ENCODE results near the gene RXRA.
A peak's percentile ranks its signal among the peaks of the same experiment; 100 is the strongest.

RXRA gene

GRCh38 chr9:134380542-134381271 is 54.5 kb downstream of the RXRA start:
- DNase-seq (ENCODE audit: low read depth in 2 of 3, low spot score in 2 of 3): no peak

- DNase-seq (ENCODE audit: low read depth in 2 of 3, low spot score in 2 of 3): no peak
Measured at GRCh38 chr9:134381272-134381661, 55.0 kb downstream of the RXRA start.

GRCh38 chr9:134381671-134382516 is 55.6 kb downstream of the RXRA start:
- DNase-seq (ENCODE audit: low read depth in 2 of 3, low spot score in 2 of 3): no peak

- no peak for DNase-seq (ENCODE audit: low read depth in 2 of 3, low spot score in 2 of 3)
Measured at GRCh38 chr9:134382733-134383132, 56.5 kb downstream of the RXRA start.

GRCh38 chr9:134383148-134383547 is 56.9 kb downstream of the RXRA start:
- DNase-seq (ENCODE audit: low read depth in 2 of 3, low spot score in 2 of 3): no peak

GRCh38 chr9:134384811-134385479 is 58.7 kb downstream of the RXRA start:
- no peak for DNase-seq (ENCODE audit: low read depth in 2 of 3, low spot score in 2 of 3)

GRCh38 chr9:134385915-134386314 is 59.7 kb downstream of the RXRA start:
- DNase-seq (ENCODE audit: low read depth in 2 of 3, low spot score in 2 of 3): no peak

- DNase-seq (ENCODE audit: low read depth in 2 of 3, low spot score in 2 of 3): no peak
Measured at GRCh38 chr9:134386951-134387831, 60.9 kb downstream of the RXRA start.

- no peak for DNase-seq (ENCODE audit: low read depth in 2 of 3, low spot score in 2 of 3)
Measured at GRCh38 chr9:134388289-134388808, 62.1 kb downstream of the RXRA start.

- DNase-seq (ENCODE audit: low read depth in 2 of 3, low spot score in 2 of 3): no peak
Measured at GRCh38 chr9:134388976-134389375, 62.7 kb downstream of the RXRA start.

GRCh38 chr9:134389642-134390041 is 63.4 kb downstream of the RXRA start:
- DNase-seq (ENCODE audit: low read depth in 2 of 3, low spot score in 2 of 3): no peak

- DNase-seq (ENCODE audit: low read depth in 2 of 3, low spot score in 2 of 3): peak; percentile 57 to 77 (median 67)
Measured at GRCh38 chr9:134390537-134390936, 64.3 kb downstream of the RXRA start.

- peak in 1 of 3 experiments; percentile 63 for DNase-seq (ENCODE audit: low read depth in 2 of 3, low spot score in 2 of 3)
Measured at GRCh38 chr9:134390947-134391318, 64.7 kb downstream of the RXRA start.

GRCh38 chr9:134391319-134392231 is 65.3 kb downstream of the RXRA start:
- DNase-seq (ENCODE audit: low read depth in 2 of 3, low spot score in 2 of 3): peak; percentile 35 to 79 (median 62)

- no peak for DNase-seq (ENCODE audit: low read depth in 2 of 3, low spot score in 2 of 3)
Measured at GRCh38 chr9:134392900-134393299, 66.6 kb downstream of the RXRA start.

- no peak for DNase-seq (ENCODE audit: low read depth in 2 of 3, low spot score in 2 of 3)
Measured at GRCh38 chr9:134393582-134394280, 67.5 kb downstream of the RXRA start.

GRCh38 chr9:134395002-134395517 is 68.8 kb downstream of the RXRA start:
- no peak for DNase-seq (ENCODE audit: low read depth in 2 of 3, low spot score in 2 of 3)

GRCh38 chr9:134395737-134396257 is 69.5 kb downstream of the RXRA start:
- DNase-seq (ENCODE audit: low read depth in 2 of 3, low spot score in 2 of 3): no peak
